GM12878 (cell line): ENCODE results near the gene GABBR1. TPM values are rescaled to one million over a fixed set of nuclear protein-coding genes. Genes with fewer than 3 reads are reported as not detected.

Experiments used
- ATAC-seq: fragments of 200-7000 bp; cut with Tn5 transposase; 3 replicates; pipeline ENCODE4 v1.9.1; 2020; ENCODE audit warnings: mild to moderate bottlenecking, moderate library complexity
- BruUV-seq: library from RNA; stranded (reverse); fragments of 400-500 nt; replicated peaks from 2 replicates; lab custom pipeline; 2021; lab: Mats Ljungman, UMichigan
- CTCF ChIA-PET: fragments of 300-600 bp; sonication (Branson Sonifier 250); formaldehyde crosslinking; extraction: SDS; loops from one replicate; lab custom pipeline; 2021; ENCODE audit warnings: inconsistent platforms; lab: Yijun Ruan, JAX
- POLR2A ChIA-PET: fragments of 350-600 bp; formaldehyde crosslinking; extraction: SDS; loops from one replicate; lab custom pipeline; 2021; ENCODE audit warnings: inconsistent platforms; lab: Charles Lee
- RAD21 ChIA-PET: fragments of 300-600 bp; sonication (Branson Sonifier 250); formaldehyde crosslinking; loops from one replicate; lab custom pipeline; 2023; ENCODE audit warnings: antibody characterized with exemption; ENCODE audit not compliant: unreplicated experiment; lab: Charles Lee
- SMC1A ChIA-PET: fragments of 300-600 bp; sonication (Branson Sonifier 250); formaldehyde crosslinking; loops from one replicate; lab custom pipeline; 2023; ENCODE audit not compliant: unreplicated experiment, uncharacterized antibody; lab: Charles Lee
- DNase-seq: peaks from one replicate; pipeline ENCODE4 v3.0.0-alpha.2; 2011; ENCODE audit warnings: low read depth, low spot score
- FAIRE-seq: peaks from 3 replicates; lab custom pipeline; 2011; peaks lifted over from hg19 to GRCh38; lab: Jason Lieb, UNC
- H2AFZ ChIP-seq: 2 replicates; pipeline ENCODE4 v1.6.0; 2011; ENCODE audit warnings: low read depth, low read length, control low read depth; ENCODE audit not compliant: control insufficient read depth
- H3K27ac ChIP-seq: 2 replicates; pipeline ENCODE4 v1.5.1; 2011; ENCODE audit warnings: control low read depth; ENCODE audit not compliant: control insufficient read depth, insufficient read depth
- H3K27me3 ChIP-seq, 2 experiments: replicated peaks in 1 of 2; 2 replicates each; pipeline versions ENCODE4 v1.6.0 to v1.6.1; 2011; ENCODE audit warnings: low read length in 1 of 2; ENCODE audit not compliant: control insufficient read depth in 2 of 2, insufficient read depth in 2 of 2
- H3K36me3 ChIP-seq, 2 experiments: 2 replicates each; pipeline ENCODE4 v1.5.1; 2011; ENCODE audit warnings: low read length in 1 of 2; ENCODE audit not compliant: control insufficient read depth in 2 of 2, insufficient read depth in 2 of 2
- H3K4me1 ChIP-seq: 2 replicates; pipeline ENCODE4 v1.6.1; 2011; ENCODE audit warnings: mild to moderate bottlenecking, low read length, moderate library complexity, mixed read lengths; ENCODE audit not compliant: control insufficient read depth, insufficient read depth
- H3K4me2 ChIP-seq: 2 replicates; pipeline ENCODE4 v1.6.0; 2011; ENCODE audit warnings: control low read depth; ENCODE audit not compliant: control insufficient read depth, insufficient read depth
- H3K4me3 ChIP-seq: fragments of 200-600 bp; sonication (generic); 2 replicates; pipeline ENCODE4 v1.5.1; 2016
- H3K79me2 ChIP-seq: 2 replicates; pipeline ENCODE4 v1.6.0; 2011; ENCODE audit warnings: low read length; ENCODE audit not compliant: control insufficient read depth, insufficient read depth
- H3K9ac ChIP-seq: 2 replicates; pipeline ENCODE4 v1.8.0; 2011; ENCODE audit warnings: low read length, control low read depth, mixed read lengths; ENCODE audit not compliant: control insufficient read depth, insufficient read depth
- H3K9me3 ChIP-seq: replicated peaks from 3 replicates; pipeline ENCODE4 v1.5.1; 2011; ENCODE audit warnings: mild to moderate bottlenecking, low read length; ENCODE audit not compliant: control insufficient read depth, insufficient read depth
- H4K20me1 ChIP-seq: 2 replicates; pipeline ENCODE4 v1.6.0; 2011; ENCODE audit not compliant: control insufficient read depth, insufficient read depth
- HCFC1 ChIP-seq: fragments of 150-350 bp; IDR thresholded peaks from 2 replicates; pipeline ENCODE4 v1.6.1; 2014; ENCODE audit warnings: low read length
- HSF1 ChIP-seq: fragments of 150-350 bp; IDR thresholded peaks from 2 replicates; pipeline ENCODE4 v1.6.1; 2014; ENCODE audit warnings: mild to moderate bottlenecking, low read depth, low read length
- IKZF1 ChIP-seq: fragments of 450-650 bp; conservative IDR thresholded peaks from 2 replicates; pipeline ENCODE4 v1.6.1; 2017; ENCODE audit warnings: antibody characterized with exemption, mild to moderate bottlenecking
- NKRF ChIP-seq: fragments of 450-650 bp; conservative IDR thresholded peaks from 2 replicates; pipeline ENCODE4 v1.6.1; 2017; ENCODE audit warnings: mild to moderate bottlenecking, moderate library complexity
- REST ChIP-seq: IDR thresholded peaks from 2 replicates; pipeline ENCODE4 v1.6.1; 2012; ENCODE audit warnings: mild to moderate bottlenecking, low read depth, low read length
- TCF12 ChIP-seq: IDR thresholded peaks from 2 replicates; pipeline ENCODE4 v1.6.1; 2011; ENCODE audit warnings: low read depth, mild to moderate bottlenecking, low read length
- USF2 ChIP-seq: IDR thresholded peaks from 2 replicates; pipeline ENCODE4 v1.6.1; 2011; ENCODE audit warnings: low read depth, low read length, improper control_type of control experiment, borderline replicate concordance
- WGBS: methylation state at CpG from one replicate; pipeline ENCODE4 v1.1.6; 2016; ENCODE audit warnings: low lambda C conversion rate; ENCODE audit not compliant: insufficient replicate concordance, insufficient coverage; ENCODE audit errors: missing lambda C conversion rate; 5-methylcytosine and 5-hydroxymethylcytosine counted together
- in situ Hi-C: fragments of 300-500 bp; cut with MboI; formaldehyde crosslinking; loops from 9 replicates; pipeline ENCODE4 v1.14.3; 2018; ENCODE audit warnings: mixed read lengths
- intact Hi-C: fragments of 100-400 bp; cut with micrococcal nuclease; formaldehyde crosslinking; loops from one replicate; pipeline ENCODE4 v1.14.2; 2022; ENCODE audit not compliant: unreplicated experiment
- polyA plus RNA-seq, 11 experiments: library from polyadenylated mRNA; depleted of rRNA in 4 of 11; unstranded in 6 of 11; stranded (reverse) in 5 of 11; fragments of >200 nt; fragmentation: Nextera tagmentation in 4 of 11; fragmentation: Illumina TruSeq in 1 of 11; extraction: Ambion mirVana in 4 of 11; extraction: Trizol in 1 of 11; gene quantifications; 1 replicate in 1 of 11; 2 replicates in 10 of 11; pipeline versions ENCODE4 v1.2.1 to v1.2.3, GENCODE V29; 2011 to 2016; ENCODE audit warnings: inconsistent platforms in 2 of 11, missing spikeins in 2 of 11, low read depth in 1 of 11
- total RNA-seq, 4 experiments: library from RNA; depleted of rRNA in 3 of 4; stranded (reverse); fragments of >200 nt in 3 of 4; fragmentation: Illumina TruSeq in 1 of 4; extraction: Trizol in 1 of 4; gene quantifications; 2 replicates each; pipeline versions ENCODE4 v1.2.1 to v1.2.3, GENCODE V29; 2013 to 2021

Gene GABBR1
- total and polyA plus RNA-seq, 10 of the 15 experiments (the other 5 are each of a cell fraction or from before 2014, with no cell fraction given), result 0.11 to 5.2 (median 1.0) TPM

- Histone ChIP-seq H3K36me3 (no peaks in the 10 kb centered on the region), H3K9ac (no peak overlapping the region), H3K27me3 (no peaks in the 10 kb centered on the region), H2AFZ (no peak overlapping the region), H3K9me3 (no peaks in the 10 kb centered on the region), H3K4me3 (no peak overlapping the region), H3K4me2 (no peak overlapping the region), H3K4me1 (no peaks in the 10 kb centered on the region), H3K79me2 (no peaks in the 10 kb centered on the region), H3K27ac (no peak overlapping the region), H4K20me1 (no peaks in the 10 kb centered on the region)
- ATAC-seq (no peak), FAIRE-seq (no peak), DNase-seq (no peak)
- intact Hi-C loops (no loop called here), in situ Hi-C loops (loop anchor here (10.0 kb wide), 1 partner anchor 902 kb away; no protein-coding TSS in a partner anchor)
- ChIA-PET CTCF (interaction anchor here (0.6 to 1.3 kb wide), 3 partner anchors 21 to 525 kb away, joined by 3 read pairs; no protein-coding TSS in a partner anchor), POLR2A (no interaction called here), SMC1A (no interaction called here), RAD21 (no interaction called here)
- TF ChIP-seq IKZF1, result no peak
- no TSS peak for BruUV-seq
- 43% methylated on average over 6 of the region's 6 CpGs for WGBS
Observed at GRCh38 chr6:29596381-29596900, 36.5 kb downstream of the GABBR1 start.

GRCh38 chr6:29593199-29593855 is 39.7 kb downstream of the GABBR1 start:
- DNase-seq, result no peak
- Histone ChIP-seq H3K36me3 (no peaks in the 10 kb centered on the region), H4K20me1 (no peaks in the 10 kb centered on the region), H3K9me3 (no peaks in the 10 kb centered on the region), H3K4me2 (no peak overlapping the region), H3K4me1 (no peaks in the 10 kb centered on the region), H3K9ac (no peak overlapping the region), H3K27ac (no peak overlapping the region), H2AFZ (no peak overlapping the region), H3K4me3 (no peak overlapping the region), H3K27me3 (no peaks in the 10 kb centered on the region; a peak in 1 of 4 replicates), H3K79me2 (no peaks in the 10 kb centered on the region)
- SMC1A ChIA-PET, result no interaction called here
- CTCF ChIA-PET, result interaction anchor here (1.3 to 1.4 kb wide), 2 partner anchors 60 to 217 kb away, joined by 3 to 5 read pairs; no protein-coding TSS in a partner anchor
- intact Hi-C loops, result no loop called here
- POLR2A ChIA-PET, result no interaction called here
- in situ Hi-C loops, result loop anchor here (10.0 kb wide), 1 partner anchor 899 kb away; no protein-coding TSS in a partner anchor
- ATAC-seq, result no peak
- FAIRE-seq, result no peak
- WGBS, result 15% methylated on average over 4 of the region's 4 CpGs
- no TSS peak for BruUV-seq
- RAD21 ChIA-PET, result no interaction called here
- TF ChIP-seq USF2 (no peak), HCFC1 (no peak), HSF1 (no peak), TCF12 (no peak), NKRF (no peak), REST (no peak)
